Pancreas (tissue), 10 donors: ENCODE measurements around the gene KIAA1614. TPM values are rescaled to one million over a fixed set of nuclear protein-coding genes. Genes with fewer than 3 reads are reported as not detected.

Experiments used
- ATAC-seq, 4 donors: fragments of 200-7000 bp; cut with Tn5 transposase; one replicate each; pipeline versions ENCODE4 v1.8.0 to v1.9.1; 2020; ENCODE audit warnings: mild to moderate bottlenecking in 4 of 4, moderate library complexity in 4 of 4
- DNase-seq, 6 donors: peaks; one replicate each; pipeline ENCODE4 v3.0.0-alpha.2; 2020
- FAIRE-seq: peaks from 2 replicates; lab custom pipeline; 2012; peaks lifted over from hg19 to GRCh38; lab: Jason Lieb, UNC
- H3K27ac ChIP-seq, 4 donors: fragments of 200-600 bp; sonication (generic); 1 replicate in 3 of 4; 2 replicates in 1 of 4; pipeline versions ENCODE4 v1.5.0 to v1.8.0; 2020
- H3K27me3 ChIP-seq, 4 donors: fragments of 200-600 bp; one replicate each; pipeline ENCODE4 v1.8.0; 2021
- H3K36me3 ChIP-seq, 3 donors: fragments of 200-600 bp; sonication (generic) in 1 of 3; one replicate each; pipeline versions ENCODE4 v1.5.0 to v1.8.0; 2020 to 2021
- H3K4me1 ChIP-seq, 3 donors: fragments of 200-600 bp; one replicate each; pipeline ENCODE4 v1.8.0; 2021
- H3K4me3 ChIP-seq, 4 donors: fragments of 200-600 bp; sonication (generic) in 2 of 4; one replicate each; pipeline versions ENCODE4 v1.5.0 to v1.8.0; 2020 to 2021
- H3K9me3 ChIP-seq, 4 donors: fragments of 200-600 bp; one replicate each; pipeline ENCODE4 v1.8.0; 2021
- CTCF ChIP-seq, 4 donors: fragments of 200-600 bp; sonication (generic) in 3 of 4; IDR thresholded peaks; one replicate each; pipeline versions ENCODE4 v1.5.0 to v1.8.0; 2021; ENCODE audit warnings: antibody characterized with exemption in 4 of 4
- WGBS, 2 donors: extraction: QIAGEN DNeasy Blood & Tissue Kit; methylation state at CpG; one replicate each; pipeline ENCODE4 v1.1.7; 2013; 5-methylcytosine and 5-hydroxymethylcytosine counted together
- intact Hi-C, 3 donors: fragments of 100-400 bp; cut with DNase I; formaldehyde crosslinking; loops; one replicate each; pipeline versions ENCODE4 v1.11.1 to v1.14.2; 2022
- polyA plus RNA-seq, 2 donors: library from polyadenylated mRNA; stranded (reverse); fragments of 200-250 nt; gene quantifications; one replicate each; pipeline ENCODE4 v1.2.3, GENCODE V29; 2013
- total RNA-seq, 6 donors: library from RNA; stranded (reverse); fragmentation: NEBNext Ultra II Directional in 4 of 6; extraction: Animal tissue kit (Norgen Biotek cat#: 25700) in 4 of 6; gene quantifications; one replicate each; pipeline versions ENCODE4 v1.2.1 to v1.2.4, GENCODE V29; 2021 to 2023
- donor health status: healthy with polysubstance abuse.
- donor health status: DM: no; HTN: no; CAD: no; lungs with moderate emphysema.
- donor health status: DM: no; HTN: no; CAD: no.
- donor health status: control.
- donor health status: control.
- donor health status: Bipolar disorder and iron deficiency.
- donor health status: DM: yes; HTN: yes; CAD: no.
- donor health status: DM: no; HTN: no; CAD: no.
- donor health status: DM: no; HTN: no; CAD: no.
- donor health status: DM: yes; HTN: yes; CAD: no.

Gene KIAA1614
- total and polyA plus RNA-seq, 8 donors = 0.32 to 3.3 (median 1.5) TPM

- FAIRE-seq (no peak), DNase-seq (no peak), ATAC-seq (no peak)
- Histone ChIP-seq H3K27me3 (no peaks in the 10 kb centered on the region), H3K36me3 (no peaks in the 10 kb centered on the region), H3K4me1 (no peaks in the 10 kb centered on the region), H3K4me3 (no peak overlapping the region), H3K27ac (no peak overlapping the region), H3K9me3 (no peaks in the 10 kb centered on the region)
- intact Hi-C loops = loop anchor here in 1 of 3 donors (10.0 kb wide), 1 partner anchor 45 kb away; no protein-coding TSS in a partner anchor
- WGBS, 2 donors = 76 to 77% methylated on average over 7 of the region's 7 CpGs
- no peak for TF ChIP-seq CTCF (IDR thresholded peaks at IDR 0.05)
Measured at GRCh38 chr1:180920193-180920592, 7.5 kb downstream of the KIAA1614 start.

- FAIRE-seq = no peak
- no peak for DNase-seq
- no peak overlapping the region for H3K4me3 ChIP-seq
- H3K27ac ChIP-seq = no peak overlapping the region
- no peak for TF ChIP-seq CTCF (IDR thresholded peaks at IDR 0.05)
- no peaks in the 10 kb centered on the region for H3K27me3 ChIP-seq
- intact Hi-C loops = loop anchor here in 1 of 3 donors (10.0 kb wide), 1 partner anchor 46 kb away; no protein-coding TSS in a partner anchor
- WGBS, 2 donors = 66 to 80% methylated on average over 8 of the region's 8 CpGs
- no peaks in the 10 kb centered on the region for H3K9me3 ChIP-seq
- no peaks in the 10 kb centered on the region for H3K36me3 ChIP-seq
- ATAC-seq = no peak
- no peaks in the 10 kb centered on the region for H3K4me1 ChIP-seq
Measured at GRCh38 chr1:180920702-180921101, 8.0 kb downstream of the KIAA1614 start.

GRCh38 chr1:180921386-180921785 lies 8.7 kb downstream of the KIAA1614 start:
- Histone ChIP-seq H3K9me3 (no peaks in the 10 kb centered on the region), H3K4me3 (no peak overlapping the region), H3K4me1 (no peaks in the 10 kb centered on the region), H3K36me3 (no peaks in the 10 kb centered on the region), H3K27me3 (no peaks in the 10 kb centered on the region), H3K27ac (no peak overlapping the region)
- ATAC-seq (no peak), FAIRE-seq (no peak), DNase-seq (no peak)
- WGBS, 2 donors = 82 to 86% methylated on average over 6 of the region's 6 CpGs
- intact Hi-C loops = loop anchor here in 1 of 3 donors (10.0 kb wide), 1 partner anchor 47 kb away; no protein-coding TSS in a partner anchor
- TF ChIP-seq CTCF (IDR thresholded peaks at IDR 0.05) = no peak

- TF ChIP-seq CTCF (IDR thresholded peaks at IDR 0.05) = no peak
- intact Hi-C loops = loop anchor here in 1 of 3 donors (10.0 kb wide), 1 partner anchor 47 kb away; no protein-coding TSS in a partner anchor
- Histone ChIP-seq H3K9me3 (no peaks in the 10 kb centered on the region), H3K4me3 (no peak overlapping the region), H3K27ac (no peak overlapping the region), H3K4me1 (no peaks in the 10 kb centered on the region), H3K36me3 (no peaks in the 10 kb centered on the region), H3K27me3 (no peaks in the 10 kb centered on the region)
- FAIRE-seq (no peak), DNase-seq (no peak), ATAC-seq (no peak)
- 81 to 87% methylated on average over 21 of the region's 21 CpGs for WGBS, 2 donors
Measured at GRCh38 chr1:180921891-180922630, 9.4 kb downstream of the KIAA1614 start.

GRCh38 chr1:180922631-180923015 lies 9.9 kb downstream of the KIAA1614 start:
- DNase-seq (no peak), FAIRE-seq (no peak), ATAC-seq (no peak)
- intact Hi-C loops = loop anchor here in 1 of 3 donors (10.0 kb wide), 1 partner anchor 48 kb away; no protein-coding TSS in a partner anchor
- Histone ChIP-seq H3K4me1 (no peaks in the 10 kb centered on the region), H3K4me3 (no peak overlapping the region), H3K36me3 (no peaks in the 10 kb centered on the region), H3K27me3 (no peaks in the 10 kb centered on the region), H3K27ac (no peak overlapping the region), H3K9me3 (no peaks in the 10 kb centered on the region)
- TF ChIP-seq CTCF (IDR thresholded peaks at IDR 0.05) = no peak
- 80 to 89% methylated on average over 8 of the region's 8 CpGs for WGBS, 2 donors
